ENCODE data around the gene PRKG2. TPM values are rescaled to one million over a fixed set of nuclear protein-coding genes. Genes with fewer than 3 reads are reported as not detected.

Gene PRKG2
- total RNA-seq, 1 donor from 2014 or later = 0.72 TPM

GRCh38 chr4:81257021-81257420 is 42.0 kb upstream of the PRKG2 start:
- DNase-seq (ENCODE audit: low spot score) = no peak
- Mint-ChIP-seq H3K27ac (ENCODE audit: unreplicated experiment) (no peak overlapping the region), H3K4me1 (ENCODE audit: unreplicated experiment) (peaks cover 2% of the 10 kb centered on the region), H3K9me3 (ENCODE audit: unreplicated experiment) (no peaks in the 10 kb centered on the region), H3K4me3 (ENCODE audit: unreplicated experiment) (no peak overlapping the region), H3K27me3 (ENCODE audit: unreplicated experiment) (no peaks in the 10 kb centered on the region), H3K36me3 (ENCODE audit: low read depth, unreplicated experiment) (no peaks in the 10 kb centered on the region)
- no peak for TF ChIP-seq CTCF (IDR thresholded peaks at IDR 0.05; ENCODE audit: unreplicated experiment)

- H3K27ac Mint-ChIP-seq (ENCODE audit: unreplicated experiment) = no peak overlapping the region
- no peak for DNase-seq (ENCODE audit: low spot score)
- H3K27me3 Mint-ChIP-seq (ENCODE audit: unreplicated experiment) = no peaks in the 10 kb centered on the region
- H3K9me3 Mint-ChIP-seq (ENCODE audit: unreplicated experiment) = no peaks in the 10 kb centered on the region
- no peak overlapping the region for H3K4me3 Mint-ChIP-seq (ENCODE audit: unreplicated experiment)
- H3K36me3 Mint-ChIP-seq (ENCODE audit: low read depth, unreplicated experiment) = no peaks in the 10 kb centered on the region
- peaks cover 2% of the 10 kb centered on the region for H3K4me1 Mint-ChIP-seq (ENCODE audit: unreplicated experiment)
- TF ChIP-seq CTCF (IDR thresholded peaks at IDR 0.05; ENCODE audit: unreplicated experiment) = no peak
These were observed 41.3 kb upstream of the PRKG2 start for GRCh38 chr4:81256059-81256970.

GRCh38 chr4:81255524-81255923 is 40.5 kb upstream of the PRKG2 start:
- DNase-seq (ENCODE audit: low spot score) = no peak

GRCh38 chr4:81250430-81250829 is 35.4 kb upstream of the PRKG2 start:
- H3K27me3 Mint-ChIP-seq (ENCODE audit: unreplicated experiment) = no peaks in the 10 kb centered on the region
- no peak for TF ChIP-seq CTCF (IDR thresholded peaks at IDR 0.05; ENCODE audit: unreplicated experiment)
- no peak for DNase-seq (ENCODE audit: low spot score)
- no peaks in the 10 kb centered on the region for H3K9me3 Mint-ChIP-seq (ENCODE audit: unreplicated experiment)
- no peak overlapping the region for H3K27ac Mint-ChIP-seq (ENCODE audit: unreplicated experiment)
- no peak overlapping the region for H3K4me3 Mint-ChIP-seq (ENCODE audit: unreplicated experiment)
- H3K36me3 Mint-ChIP-seq (ENCODE audit: low read depth, unreplicated experiment) = no peaks in the 10 kb centered on the region
- no peaks in the 10 kb centered on the region for H3K4me1 Mint-ChIP-seq (ENCODE audit: unreplicated experiment)

More at GRCh38 chr4:81255524-81255923, 40.5 kb upstream of the PRKG2 start:
- H3K4me3 Mint-ChIP-seq (ENCODE audit: unreplicated experiment) = no peak overlapping the region
- H3K9me3 Mint-ChIP-seq (ENCODE audit: unreplicated experiment) = no peaks in the 10 kb centered on the region
- peaks cover 2% of the 10 kb centered on the region for H3K4me1 Mint-ChIP-seq (ENCODE audit: unreplicated experiment)
- H3K36me3 Mint-ChIP-seq (ENCODE audit: low read depth, unreplicated experiment) = no peaks in the 10 kb centered on the region
- no peaks in the 10 kb centered on the region for H3K27me3 Mint-ChIP-seq (ENCODE audit: unreplicated experiment)
- H3K27ac Mint-ChIP-seq (ENCODE audit: unreplicated experiment) = no peak overlapping the region
- no peak for TF ChIP-seq CTCF (IDR thresholded peaks at IDR 0.05; ENCODE audit: unreplicated experiment)
